ENCODE data around the gene FOXM1.

GRCh38 chr12:2855546-2855945, 21.4 kb downstream of the FOXM1 start:
- TF ChIP-seq CTCF (IDR thresholded peaks at IDR 0.05) (no peak), ZFX (IDR thresholded peaks at IDR 0.05; ENCODE audit: borderline replicate concordance) (no peak)
